ENCODE measurements around the gene PRKCQ. TPM values are rescaled to one million over a fixed set of nuclear protein-coding genes. Genes with fewer than 3 reads are reported as not detected.

Gene PRKCQ
- polyA plus RNA-seq (ENCODE audit: low read depth in 6 of 6): under 1 TPM in 4 of 6 donors, not detected in 2; 0.08 to 0.35 (median 0.17) TPM

GRCh38 chr10:6579904-6580278 lies at the start of gene PRKCQ:
Gene PRKCQ, minus strand, starts transcription at chr10:6580276. Its CDS starts 65,141 bp downstream, at chr10:6515135.
- peaks cover 30 to 37% (median 31%) of the 10 kb centered on the region in 3 donors for H3K27me3 Mint-ChIP-seq
- H3K27ac Mint-ChIP-seq: peak within 1 kb of the TSS in 4 of 6 donors; percentile 12 to 83 (median 50)
- H3K4me1 Mint-ChIP-seq: peaks cover 16 to 34% (median 18%) of the 10 kb centered on the region in 3 donors
- no peaks in the 10 kb centered on the region for H3K9me3 Mint-ChIP-seq
- H3K36me3 Mint-ChIP-seq: peaks cover 0 to 4% of the 10 kb centered on the region in 2 donors
- ATAC-seq (ENCODE audit: low read depth in 2 of 2): no peak
- DNase-seq: no peak
- H3K4me3 Mint-ChIP-seq: peak within 1 kb of the TSS; percentile 82 to 97 (median 88)

GRCh38 chr10:6625428-6625827 lies 45.4 kb upstream of the PRKCQ start:
- no peak for ATAC-seq (ENCODE audit: low read depth in 2 of 2)
- H3K4me3 Mint-ChIP-seq: no peak overlapping the region
- H3K4me1 Mint-ChIP-seq: no peaks in the 10 kb centered on the region
- no peak overlapping the region for H3K27ac Mint-ChIP-seq
- DNase-seq: no peak
- H3K9me3 Mint-ChIP-seq: no peaks in the 10 kb centered on the region
- peaks cover 3 to 8% (median 6%) of the 10 kb centered on the region in 3 donors for H3K27me3 Mint-ChIP-seq
- no peaks in the 10 kb centered on the region for H3K36me3 Mint-ChIP-seq

GRCh38 chr10:6624392-6624791 lies 44.3 kb upstream of the PRKCQ start:
- H3K9me3 Mint-ChIP-seq: no peaks in the 10 kb centered on the region
- H3K4me3 Mint-ChIP-seq: no peak overlapping the region
- no peaks in the 10 kb centered on the region for H3K36me3 Mint-ChIP-seq
- H3K4me1 Mint-ChIP-seq: no peaks in the 10 kb centered on the region
- ATAC-seq (ENCODE audit: low read depth in 2 of 2): no peak
- peaks cover 6 to 8% (median 8%) of the 10 kb centered on the region in 3 donors for H3K27me3 Mint-ChIP-seq
- no peak for DNase-seq
- H3K27ac Mint-ChIP-seq: no peak overlapping the region

GRCh38 chr10:6622921-6623320 lies 42.8 kb upstream of the PRKCQ start:
- H3K27me3 Mint-ChIP-seq: peaks cover 6 to 8% (median 8%) of the 10 kb centered on the region in 3 donors
- no peak overlapping the region for H3K4me3 Mint-ChIP-seq
- DNase-seq (no peak), ATAC-seq (ENCODE audit: low read depth in 2 of 2) (no peak)
- no peak overlapping the region for H3K27ac Mint-ChIP-seq
- no peaks in the 10 kb centered on the region for H3K9me3 Mint-ChIP-seq
- no peaks in the 10 kb centered on the region for H3K4me1 Mint-ChIP-seq
- H3K36me3 Mint-ChIP-seq: no peaks in the 10 kb centered on the region

- peaks cover 0 to 8% (median 8%) of the 10 kb centered on the region in 3 donors for H3K27me3 Mint-ChIP-seq
- H3K4me3 Mint-ChIP-seq: no peak overlapping the region
- ATAC-seq (ENCODE audit: low read depth in 2 of 2) (no peak), DNase-seq (no peak)
- no peak overlapping the region for H3K27ac Mint-ChIP-seq
- no peaks in the 10 kb centered on the region for H3K4me1 Mint-ChIP-seq
- no peaks in the 10 kb centered on the region for H3K9me3 Mint-ChIP-seq
- H3K36me3 Mint-ChIP-seq: no peaks in the 10 kb centered on the region
Measured at GRCh38 chr10:6621536-6621935, 41.5 kb upstream of the PRKCQ start.

- DNase-seq (no peak), ATAC-seq (ENCODE audit: low read depth in 2 of 2) (no peak)
- H3K4me1 Mint-ChIP-seq: no peaks in the 10 kb centered on the region
- H3K27me3 Mint-ChIP-seq: peaks cover 3 to 10% (median 8%) of the 10 kb centered on the region in 3 donors
- H3K4me3 Mint-ChIP-seq: no peak overlapping the region
- no peak overlapping the region for H3K27ac Mint-ChIP-seq
- no peaks in the 10 kb centered on the region for H3K36me3 Mint-ChIP-seq
- peaks cover 0 to 2% (median 0%) of the 10 kb centered on the region in 7 donors for H3K9me3 Mint-ChIP-seq
Measured at GRCh38 chr10:6619660-6620059, 39.6 kb upstream of the PRKCQ start.

GRCh38 chr10:6618340-6618739 lies 38.3 kb upstream of the PRKCQ start:
- peaks cover 0 to 13% (median 4%) of the 10 kb centered on the region in 7 donors for H3K9me3 Mint-ChIP-seq
- no peak for DNase-seq
- no peak for ATAC-seq (ENCODE audit: low read depth in 2 of 2)
- H3K36me3 Mint-ChIP-seq: peaks cover 0 to 8% of the 10 kb centered on the region in 2 donors
- peak overlapping the region in 1 of 6 donors; percentile 35 for H3K27ac Mint-ChIP-seq
- no peaks in the 10 kb centered on the region for H3K4me1 Mint-ChIP-seq
- peaks cover 0 to 12% (median 4%) of the 10 kb centered on the region in 3 donors for H3K27me3 Mint-ChIP-seq
- H3K4me3 Mint-ChIP-seq: no peak overlapping the region

GRCh38 chr10:6617309-6618076 lies 37.4 kb upstream of the PRKCQ start:
- no peak for DNase-seq
- Mint-ChIP-seq H3K4me3 (no peak overlapping the region), H3K9me3 (peaks cover 0 to 19% (median 4%) of the 10 kb centered on the region in 7 donors), H3K36me3 (peaks cover 0 to 8% of the 10 kb centered on the region in 2 donors), H3K27me3 (peaks cover 0 to 12% (median 4%) of the 10 kb centered on the region in 3 donors), H3K4me1 (no peaks in the 10 kb centered on the region), H3K27ac (no peak overlapping the region)
- no peak for ATAC-seq (ENCODE audit: low read depth in 2 of 2)

- peaks cover 0 to 19% (median 4%) of the 10 kb centered on the region in 7 donors for H3K9me3 Mint-ChIP-seq
- DNase-seq (no peak), ATAC-seq (ENCODE audit: low read depth in 2 of 2) (no peak)
- H3K27ac Mint-ChIP-seq: no peak overlapping the region
- peaks cover 0 to 8% of the 10 kb centered on the region in 2 donors for H3K36me3 Mint-ChIP-seq
- H3K4me3 Mint-ChIP-seq: no peak overlapping the region
- no peaks in the 10 kb centered on the region for H3K4me1 Mint-ChIP-seq
- H3K27me3 Mint-ChIP-seq: peaks cover 0 to 15% (median 4%) of the 10 kb centered on the region in 3 donors
Measured at GRCh38 chr10:6615971-6616370, 35.9 kb upstream of the PRKCQ start.

- Mint-ChIP-seq H3K4me3 (no peak overlapping the region), H3K27ac (no peak overlapping the region), H3K36me3 (peaks cover 0 to 8% of the 10 kb centered on the region in 2 donors), H3K4me1 (peaks cover 0 to 11% (median 3%) of the 10 kb centered on the region in 3 donors), H3K9me3 (peaks cover 0 to 19% (median 8%) of the 10 kb centered on the region in 7 donors), H3K27me3 (peaks cover 0 to 7% (median 4%) of the 10 kb centered on the region in 3 donors)
- ATAC-seq (ENCODE audit: low read depth in 2 of 2): no peak
- DNase-seq: no peak
Measured at GRCh38 chr10:6612371-6612770, 32.3 kb upstream of the PRKCQ start.

GRCh38 chr10:6610647-6611046 lies 30.6 kb upstream of the PRKCQ start:
- peaks cover 0 to 8% of the 10 kb centered on the region in 2 donors for H3K36me3 Mint-ChIP-seq
- H3K27me3 Mint-ChIP-seq: peaks cover 0 to 7% (median 4%) of the 10 kb centered on the region in 3 donors
- peaks cover 0 to 19% (median 8%) of the 10 kb centered on the region in 7 donors for H3K9me3 Mint-ChIP-seq
- peaks cover 0 to 11% (median 3%) of the 10 kb centered on the region in 3 donors for H3K4me1 Mint-ChIP-seq
- no peak for DNase-seq
- no peak overlapping the region for H3K4me3 Mint-ChIP-seq
- H3K27ac Mint-ChIP-seq: no peak overlapping the region
- no peak for ATAC-seq (ENCODE audit: low read depth in 2 of 2)

- H3K36me3 Mint-ChIP-seq: peaks cover 0 to 8% of the 10 kb centered on the region in 2 donors
- H3K9me3 Mint-ChIP-seq: peaks cover 0 to 16% (median 8%) of the 10 kb centered on the region in 7 donors
- H3K4me1 Mint-ChIP-seq: peaks cover 0 to 11% (median 3%) of the 10 kb centered on the region in 3 donors
- no peak overlapping the region for H3K4me3 Mint-ChIP-seq
- H3K27ac Mint-ChIP-seq: no peak overlapping the region
- H3K27me3 Mint-ChIP-seq: peaks cover under 1 to 8% (median 4%) of the 10 kb centered on the region in 3 donors
- ATAC-seq (ENCODE audit: low read depth in 2 of 2): no peak
- no peak for DNase-seq
Measured at GRCh38 chr10:6609625-6610024, 29.5 kb upstream of the PRKCQ start.

GRCh38 chr10:6607778-6608177 lies 27.7 kb upstream of the PRKCQ start:
- Mint-ChIP-seq H3K4me3 (no peak overlapping the region), H3K36me3 (no peaks in the 10 kb centered on the region), H3K27ac (no peak overlapping the region), H3K4me1 (peaks cover 0 to 11% (median 3%) of the 10 kb centered on the region in 3 donors), H3K27me3 (peaks cover 0 to 8% (median 3%) of the 10 kb centered on the region in 3 donors), H3K9me3 (peaks cover 0 to 7% (median under 1%) of the 10 kb centered on the region in 7 donors)
- DNase-seq: no peak
- ATAC-seq (ENCODE audit: low read depth in 2 of 2): no peak

GRCh38 chr10:6607182-6607581 lies 27.1 kb upstream of the PRKCQ start:
- no peak overlapping the region for H3K27ac Mint-ChIP-seq
- H3K27me3 Mint-ChIP-seq: peaks cover 0 to 8% (median 3%) of the 10 kb centered on the region in 3 donors
- DNase-seq (no peak), ATAC-seq (ENCODE audit: low read depth in 2 of 2) (peak in 1 of 2 donors; percentile 18)
- no peaks in the 10 kb centered on the region for H3K36me3 Mint-ChIP-seq
- H3K4me1 Mint-ChIP-seq: peaks cover 0 to 11% (median 3%) of the 10 kb centered on the region in 3 donors
- no peak overlapping the region for H3K4me3 Mint-ChIP-seq
- peaks cover 0 to 7% (median 0%) of the 10 kb centered on the region in 7 donors for H3K9me3 Mint-ChIP-seq

Measured in naive B cell (primary cell).